Breast epithelium (tissue), 4 donors: ENCODE results near the gene HERC2. TPM values are rescaled to one million over a fixed set of nuclear protein-coding genes. Genes with fewer than 3 reads are reported as not detected.

ENCODE experiments used
- DNase-seq, 2 donors: peaks; one replicate each; pipeline ENCODE4 v3.0.0-alpha.2; 2019; ENCODE audit warnings: low spot score in 2 of 2
- H3K27ac ChIP-seq, 2 donors: fragments of 200-600 bp; sonication (generic) in 1 of 2; one replicate each; pipeline ENCODE4 v1.5.1; 2016 to 2019; ENCODE audit warnings: mild to moderate bottlenecking in 1 of 2
- H3K27me3 ChIP-seq, 2 donors: fragments of 200-600 bp; sonication (generic) in 1 of 2; one replicate each; pipeline versions ENCODE4 v1.5.1 to v1.6.0; 2017 to 2019; ENCODE audit warnings: control low read depth in 1 of 2, mild to moderate bottlenecking in 1 of 2
- H3K36me3 ChIP-seq: fragments of 200-600 bp; one replicate; pipeline ENCODE4 v1.5.1; 2019
- H3K4me1 ChIP-seq, 2 donors: fragments of 200-600 bp; sonication (generic); one replicate each; pipeline ENCODE4 v1.5.1; 2016 to 2019; ENCODE audit warnings: control low read depth in 1 of 2
- H3K4me3 ChIP-seq, 3 donors: fragments of 200-600 bp; sonication (generic); 1 replicate in 2 of 3; 2 replicates in 1 of 3; pipeline ENCODE4 v1.5.1; 2016 to 2019; ENCODE audit warnings: mild to moderate bottlenecking in 3 of 3, moderate library complexity in 2 of 3
- H3K9me3 ChIP-seq, 2 donors: fragments of 200-600 bp; sonication (generic) in 1 of 2; one replicate each; pipeline ENCODE4 v1.5.1; 2016 to 2019; ENCODE audit warnings: control low read depth in 1 of 2
- CTCF ChIP-seq, 3 donors: fragments of 450-650 bp; IDR thresholded peaks; one replicate each; pipeline ENCODE4 v1.5.1; 2016 to 2017; ENCODE audit warnings: antibody characterized with exemption in 3 of 3, mild to moderate bottlenecking in 3 of 3, moderate library complexity in 3 of 3
- POLR2A ChIP-seq: fragments of 450-650 bp; IDR thresholded peaks from one replicate; pipeline ENCODE4 v1.6.1; 2016; ENCODE audit warnings: antibody characterized with exemption, mild to moderate bottlenecking, moderate library complexity
- POLR2AphosphoS5 ChIP-seq, 3 donors: sonication (generic); formaldehyde crosslinking; IDR thresholded peaks; one replicate each; pipeline ENCODE4 v1.6.1; 2017; ENCODE audit warnings: antibody characterized with exemption in 3 of 3
- intact Hi-C: fragments of 100-400 bp; cut with DNase I; formaldehyde crosslinking; loops from one replicate; pipeline ENCODE4 v1.15.1; 2023; ENCODE audit warnings: low total_unique reads
- total RNA-seq, 3 donors: library from RNA; depleted of rRNA; stranded (reverse); fragments of >200 nt; gene quantifications; one replicate each; pipeline ENCODE4 v1.1.0, GENCODE V29; 2016

Gene HERC2
- total RNA-seq, 3 donors from 2014 or later = 46.2 to 55.8 (median 51.1) TPM

DNA sequence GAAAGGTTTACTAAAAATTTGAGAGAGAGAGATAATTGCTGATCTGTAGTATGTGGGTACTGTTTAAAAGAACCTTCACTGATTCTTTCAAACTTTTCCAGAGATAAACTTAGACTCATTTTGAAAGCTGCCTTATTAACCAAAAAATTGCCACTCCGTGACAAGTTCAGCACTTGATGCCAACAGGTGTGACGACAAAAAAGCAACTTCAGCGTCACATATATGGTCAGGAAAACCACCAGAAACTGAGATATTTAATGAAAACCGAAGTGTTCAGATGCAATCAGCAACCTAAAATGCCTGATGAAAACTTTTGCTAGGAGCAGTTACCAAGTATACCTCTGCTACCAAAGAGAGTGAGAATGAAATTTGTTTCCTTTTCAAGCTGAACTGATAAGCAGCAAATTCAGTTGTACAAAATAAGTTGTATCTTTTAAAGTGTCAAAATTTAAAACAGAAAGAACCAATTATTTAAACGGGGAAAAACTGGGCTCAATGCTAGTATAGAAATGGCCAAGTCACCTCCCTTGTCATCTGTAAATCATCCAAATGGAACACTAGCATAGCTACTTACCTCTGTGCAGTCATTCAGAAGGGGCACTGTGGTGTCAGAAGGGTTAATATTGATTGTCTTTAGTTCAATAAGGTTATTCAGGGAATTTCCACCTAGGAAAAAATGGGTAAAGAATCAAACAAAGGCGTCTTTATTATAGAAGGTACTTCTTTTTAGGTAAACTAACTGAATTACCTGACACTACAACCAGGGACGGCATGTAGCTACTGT, 131.4 kb downstream of the HERC2 start:
- Histone ChIP-seq H3K4me1 (no peaks in the 10 kb centered on the region), H3K36me3 (peaks cover 8% of the 10 kb centered on the region), H3K9me3 (no peaks in the 10 kb centered on the region), H3K27me3 (no peaks in the 10 kb centered on the region), H3K4me3 (no peak overlapping the region), H3K27ac (no peak overlapping the region)
- intact Hi-C loops = no loop called here
- no peak for DNase-seq
- TF ChIP-seq POLR2A (no peak), CTCF (IDR thresholded peaks at IDR 0.05) (no peak), POLR2AphosphoS5 (IDR thresholded peaks at IDR 0.05) (no peak)

DNA sequence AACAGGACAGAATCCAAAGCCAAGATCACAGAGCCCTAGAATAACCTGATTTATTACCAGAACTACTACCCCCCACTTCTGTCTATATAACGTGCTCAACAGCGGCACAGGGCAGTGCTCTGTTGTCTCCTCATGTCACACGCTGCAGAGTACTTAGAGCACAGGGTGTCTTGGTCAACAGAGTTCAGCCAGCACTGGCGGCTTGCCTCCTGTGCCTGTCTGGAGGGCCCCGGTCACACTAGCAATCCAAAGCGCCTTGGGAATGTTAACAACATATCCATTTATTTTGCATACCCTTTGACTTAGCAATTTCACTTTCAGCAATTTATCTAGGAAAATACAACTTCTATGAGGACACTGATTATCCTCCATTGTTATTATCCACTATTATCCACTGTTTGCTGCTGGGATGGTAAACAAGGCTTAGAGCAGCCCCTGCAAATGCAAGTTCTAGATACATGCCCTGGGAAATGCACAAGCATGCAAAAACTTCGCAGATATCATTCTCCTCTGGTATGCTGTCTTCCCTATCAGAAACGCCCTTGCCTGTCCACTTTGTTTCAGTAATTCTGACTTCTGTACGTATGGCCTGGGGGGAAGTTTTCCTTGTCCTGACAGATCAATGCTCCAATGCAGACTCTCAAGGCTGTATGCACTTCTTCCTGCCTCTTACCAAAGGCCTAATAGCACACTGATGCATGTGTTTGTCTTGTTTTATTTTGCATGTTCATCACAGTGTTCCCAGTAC, 136.7 kb downstream of the HERC2 start:
- TF ChIP-seq CTCF (IDR thresholded peaks at IDR 0.05) (no peak), POLR2AphosphoS5 (IDR thresholded peaks at IDR 0.05) (no peak), POLR2A (no peak)
- intact Hi-C loops = no loop called here
- Histone ChIP-seq H3K9me3 (no peaks in the 10 kb centered on the region), H3K27ac (no peak overlapping the region), H3K4me1 (no peaks in the 10 kb centered on the region), H3K36me3 (peaks cover 8% of the 10 kb centered on the region), H3K4me3 (no peak overlapping the region), H3K27me3 (no peaks in the 10 kb centered on the region)
- DNase-seq = no peak

- intact Hi-C loops = no loop called here
- Histone ChIP-seq H3K4me1 (no peaks in the 10 kb centered on the region), H3K27ac (no peak overlapping the region), H3K27me3 (no peaks in the 10 kb centered on the region), H3K9me3 (no peaks in the 10 kb centered on the region), H3K36me3 (peaks cover 8% of the 10 kb centered on the region), H3K4me3 (no peak overlapping the region)
- no peak for DNase-seq
- TF ChIP-seq POLR2AphosphoS5 (IDR thresholded peaks at IDR 0.05) = no peak
- no peak for TF ChIP-seq CTCF (IDR thresholded peaks at IDR 0.05)
- TF ChIP-seq POLR2A = no peak
These were observed 137.8 kb downstream of the HERC2 start for GRCh38 chr15:28184166-28184565.

GRCh38 chr15:28182731-28183130, 139.2 kb downstream of the HERC2 start:
- no peaks in the 10 kb centered on the region for H3K4me1 ChIP-seq
- H3K36me3 ChIP-seq = peaks cover 8% of the 10 kb centered on the region
- no peak overlapping the region for H3K4me3 ChIP-seq
- no peaks in the 10 kb centered on the region for H3K27me3 ChIP-seq
- intact Hi-C loops = no loop called here
- DNase-seq = no peak
- TF ChIP-seq POLR2AphosphoS5 (IDR thresholded peaks at IDR 0.05) = no peak
- no peak for TF ChIP-seq POLR2A
- TF ChIP-seq CTCF (IDR thresholded peaks at IDR 0.05) = no peak
- no peaks in the 10 kb centered on the region for H3K9me3 ChIP-seq
- H3K27ac ChIP-seq = no peak overlapping the region

- Histone ChIP-seq H3K36me3 (peaks cover 8% of the 10 kb centered on the region), H3K9me3 (no peaks in the 10 kb centered on the region), H3K4me1 (no peaks in the 10 kb centered on the region), H3K4me3 (no peak overlapping the region), H3K27me3 (no peaks in the 10 kb centered on the region), H3K27ac (no peak overlapping the region)
- intact Hi-C loops = no loop called here
- no peak for TF ChIP-seq POLR2AphosphoS5 (IDR thresholded peaks at IDR 0.05)
- no peak for TF ChIP-seq CTCF (IDR thresholded peaks at IDR 0.05)
- TF ChIP-seq POLR2A = no peak
- no peak for DNase-seq
These were observed 139.8 kb downstream of the HERC2 start for GRCh38 chr15:28182216-28182615.
